ENCODE data around the gene AHSP.
"Not testable (repeated sequence)": the region's sequence is repeated elsewhere in the genome, so short reads cannot be mapped to it uniquely, and the experiment has no call there.

Gene AHSP

DNA sequence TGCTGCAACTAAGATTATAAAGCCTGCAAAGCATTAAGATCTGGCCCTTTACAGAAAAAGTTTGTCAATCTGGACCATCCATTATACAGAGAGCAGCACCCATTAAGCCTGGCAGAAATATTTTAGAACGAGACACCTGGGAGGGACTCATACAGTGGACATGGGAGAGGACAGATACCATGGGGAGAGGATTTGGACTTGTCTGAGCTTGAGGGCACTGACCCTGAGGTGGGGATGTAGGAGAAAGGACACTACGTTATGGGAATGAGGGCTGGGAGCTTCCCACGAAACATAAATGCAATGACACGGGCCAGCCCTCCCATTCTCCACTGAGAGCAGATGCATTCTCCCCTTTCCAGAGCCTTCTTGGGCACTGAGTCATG, 25.7 kb upstream of the AHSP start (continued):
- no peak for TF ChIP-seq ZNF777 (tag by site-specific recombination; IDR thresholded peaks at IDR 0.05; ENCODE audit: borderline replicate concordance)
- TF ChIP-seq ZNF843 (tag by site-specific recombination; IDR thresholded peaks at IDR 0.05) = no peak
- no peak for TF ChIP-seq EGR2 (tag by site-specific recombination; IDR thresholded peaks at IDR 0.05; ENCODE audit: low read depth)
- no peak for TF ChIP-seq ZXDB (tag by site-specific recombination; IDR thresholded peaks at IDR 0.05)
- no peak for TF ChIP-seq ZNF785 (tag by site-specific recombination; IDR thresholded peaks at IDR 0.05)
- TF ChIP-seq ZNF214 (tag by site-specific recombination; IDR thresholded peaks at IDR 0.05; ENCODE audit: borderline replicate concordance) = no peak
- TF ChIP-seq MEIS1 (CRISPR knock-in tag; IDR thresholded peaks at IDR 0.05; ENCODE audit: borderline replicate concordance) = no peak
- no peak for TF ChIP-seq ZNF146 (tag by site-specific recombination; IDR thresholded peaks at IDR 0.05)

- POLR2A ChIA-PET = interaction anchor here (0.7 kb wide), 1 partner anchor 371 kb away, joined by 3 read pairs; no protein-coding TSS in a partner anchor
- CTCF ChIA-PET = interaction anchor here (0.6 kb wide), 1 partner anchor 100 kb away, joined by 3 read pairs; no protein-coding TSS in a partner anchor
Observed at GRCh38 chr16:31502981-31503380, 24.7 kb upstream of the AHSP start.

GRCh38 chr16:31503555-31503954, 24.1 kb upstream of the AHSP start:
- H3K4me3 ChIP-seq (ENCODE audit: low read depth, low read length); H3K4me1 ChIP-seq (ENCODE audit: control insufficient read depth, insufficient read depth, low read length); POLR2A ChIA-PET; H3K9me3 ChIP-seq (ENCODE audit: control insufficient read depth, insufficient read depth, low read depth, low read length); H3K27ac ChIP-seq (ENCODE audit: extremely low read depth, low read depth, low read length): not testable (repeated sequence)
- CTCF ChIA-PET = interaction anchor here (0.6 kb wide), 1 partner anchor 100 kb away, joined by 3 read pairs; no protein-coding TSS in a partner anchor
- H3K36me3 ChIP-seq (ENCODE audit: control insufficient read depth in 2 of 2, insufficient read depth in 1 of 2, low read length in 2 of 2) = peaks cover 0 to 26% of the 10 kb centered on the region in 2 experiments; a peak in 2 of 3 replicates

More at GRCh38 chr16:31502981-31503380, 24.7 kb upstream of the AHSP start:
- Histone ChIP-seq H3K36me3 (ENCODE audit: control insufficient read depth in 2 of 2, insufficient read depth in 1 of 2, low read length in 2 of 2) (peaks cover 0 to 32% of the 10 kb centered on the region in 2 experiments; a peak in 2 of 3 replicates), H3K9me3 (ENCODE audit: control insufficient read depth, insufficient read depth, low read depth, low read length) (no peaks in the 10 kb centered on the region), H3K27ac (ENCODE audit: extremely low read depth, low read depth, low read length) (no peak overlapping the region), H3K4me3 (ENCODE audit: low read depth, low read length) (no peak overlapping the region), H3K4me1 (ENCODE audit: control insufficient read depth, insufficient read depth, low read length) (no peaks in the 10 kb centered on the region)
- TF ChIP-seq, protein P1, sequence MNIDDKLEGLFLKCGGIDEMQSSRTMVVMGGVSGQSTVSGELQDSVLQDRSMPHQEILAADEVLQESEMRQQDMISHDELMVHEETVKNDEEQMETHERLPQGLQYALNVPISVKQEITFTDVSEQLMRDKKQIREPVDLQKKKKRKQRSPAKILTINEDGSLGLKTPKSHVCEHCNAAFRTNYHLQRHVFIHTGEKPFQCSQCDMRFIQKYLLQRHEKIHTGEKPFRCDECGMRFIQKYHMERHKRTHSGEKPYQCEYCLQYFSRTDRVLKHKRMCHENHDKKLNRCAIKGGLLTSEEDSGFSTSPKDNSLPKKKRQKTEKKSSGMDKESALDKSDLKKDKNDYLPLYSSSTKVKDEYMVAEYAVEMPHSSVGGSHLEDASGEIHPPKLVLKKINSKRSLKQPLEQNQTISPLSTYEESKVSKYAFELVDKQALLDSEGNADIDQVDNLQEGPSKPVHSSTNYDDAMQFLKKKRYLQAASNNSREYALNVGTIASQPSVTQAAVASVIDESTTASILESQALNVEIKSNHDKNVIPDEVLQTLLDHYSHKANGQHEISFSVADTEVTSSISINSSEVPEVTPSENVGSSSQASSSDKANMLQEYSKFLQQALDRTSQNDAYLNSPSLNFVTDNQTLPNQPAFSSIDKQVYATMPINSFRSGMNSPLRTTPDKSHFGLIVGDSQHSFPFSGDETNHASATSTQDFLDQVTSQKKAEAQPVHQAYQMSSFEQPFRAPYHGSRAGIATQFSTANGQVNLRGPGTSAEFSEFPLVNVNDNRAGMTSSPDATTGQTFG (tag by site-specific recombination; IDR thresholded peaks at IDR 0.05; ENCODE audit: borderline replicate concordance) = no peak
- TF ChIP-seq, protein P2, sequence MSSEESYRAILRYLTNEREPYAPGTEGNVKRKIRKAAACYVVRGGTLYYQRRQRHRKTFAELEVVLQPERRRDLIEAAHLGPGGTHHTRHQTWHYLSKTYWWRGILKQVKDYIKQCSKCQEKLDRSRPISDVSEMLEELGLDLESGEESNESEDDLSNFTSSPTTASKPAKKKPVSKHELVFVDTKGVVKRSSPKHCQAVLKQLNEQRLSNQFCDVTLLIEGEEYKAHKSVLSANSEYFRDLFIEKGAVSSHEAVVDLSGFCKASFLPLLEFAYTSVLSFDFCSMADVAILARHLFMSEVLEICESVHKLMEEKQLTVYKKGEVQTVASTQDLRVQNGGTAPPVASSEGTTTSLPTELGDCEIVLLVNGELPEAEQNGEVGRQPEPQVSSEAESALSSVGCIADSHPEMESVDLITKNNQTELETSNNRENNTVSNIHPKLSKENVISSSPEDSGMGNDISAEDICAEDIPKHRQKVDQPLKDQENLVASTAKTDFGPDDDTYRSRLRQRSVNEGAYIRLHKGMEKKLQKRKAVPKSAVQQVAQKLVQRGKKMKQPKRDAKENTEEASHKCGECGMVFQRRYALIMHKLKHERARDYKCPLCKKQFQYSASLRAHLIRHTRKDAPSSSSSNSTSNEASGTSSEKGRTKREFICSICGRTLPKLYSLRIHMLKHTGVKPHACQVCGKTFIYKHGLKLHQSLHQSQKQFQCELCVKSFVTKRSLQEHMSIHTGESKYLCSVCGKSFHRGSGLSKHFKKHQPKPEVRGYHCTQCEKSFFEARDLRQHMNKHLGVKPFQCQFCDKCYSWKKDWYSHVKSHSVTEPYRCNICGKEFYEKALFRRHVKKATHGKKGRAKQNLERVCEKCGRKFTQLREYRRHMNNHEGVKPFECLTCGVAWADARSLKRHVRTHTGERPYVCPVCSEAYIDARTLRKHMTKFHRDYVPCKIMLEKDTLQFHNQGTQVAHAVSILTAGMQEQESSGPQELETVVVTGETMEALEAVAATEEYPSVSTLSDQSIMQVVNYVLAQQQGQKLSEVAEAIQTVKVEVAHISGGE (tag by site-specific recombination; conservative IDR thresholded peaks at IDR 0.05; ENCODE audit: low read depth) = no peak
- TF ChIP-seq ZNF692 (tag by site-specific recombination; IDR thresholded peaks at IDR 0.05) (no peak), SALL2 (tag by site-specific recombination; IDR thresholded peaks at IDR 0.05; ENCODE audit: borderline replicate concordance) (no peak), ZNF423 (tag by site-specific recombination; IDR thresholded peaks at IDR 0.05) (no peak), ZNF629 (tag by site-specific recombination; IDR thresholded peaks at IDR 0.05) (no peak), ZSCAN5A (tag by site-specific recombination; IDR thresholded peaks at IDR 0.05) (no peak), ZNF664 (tag by site-specific recombination; IDR thresholded peaks at IDR 0.05) (no peak), ZFP69B (tag by site-specific recombination; IDR thresholded peaks at IDR 0.05) (no peak), ZNF48 (tag by site-specific recombination; IDR thresholded peaks at IDR 0.05) (no peak), ZNF426 (tag by site-specific recombination; IDR thresholded peaks at IDR 0.05) (no peak), YY2 (tag by site-specific recombination; IDR thresholded peaks at IDR 0.05) (no peak), ZNF660 (tag by site-specific recombination; IDR thresholded peaks at IDR 0.05) (no peak), ZNF792 (tag by site-specific recombination; IDR thresholded peaks at IDR 0.05) (no peak)
